Left lung (tissue), 10 donors: ENCODE results near the gene NLGN4Y. TPM values are rescaled to one million over a fixed set of nuclear protein-coding genes. Genes with fewer than 3 reads are reported as not detected.

ENCODE experiments used
- ATAC-seq: fragments of 200-7000 bp; cut with Tn5 transposase; one replicate; pipeline ENCODE4 v1.9.1; 2020; ENCODE audit warnings: moderate library complexity
- DNase-seq, 4 donors: peaks; one replicate each; pipeline ENCODE4 v3.0.0-alpha.2; 2013 to 2020
- H3K27ac ChIP-seq, 2 donors: fragments of 200-600 bp; sonication (generic) in 1 of 2; one replicate each; pipeline versions ENCODE4 v1.5.0 to v1.8.0; 2020 to 2021
- H3K27me3 ChIP-seq, 2 donors: fragments of 200-600 bp; sonication (generic) in 1 of 2; one replicate each; pipeline versions ENCODE4 v1.5.0 to v1.8.0; 2020 to 2021
- H3K36me3 ChIP-seq, 2 donors: fragments of 200-600 bp; sonication (generic) in 1 of 2; one replicate each; pipeline versions ENCODE4 v1.5.0 to v1.8.0; 2020 to 2021
- H3K4me1 ChIP-seq, 2 donors: fragments of 200-600 bp; one replicate each; pipeline ENCODE4 v1.8.0; 2021
- H3K4me3 ChIP-seq, 2 donors: fragments of 200-600 bp; sonication (generic) in 1 of 2; one replicate each; pipeline versions ENCODE4 v1.5.0 to v1.8.0; 2020 to 2021; ENCODE audit warnings: mild to moderate bottlenecking in 1 of 2
- H3K9me3 ChIP-seq, 2 donors: fragments of 200-600 bp; sonication (generic) in 1 of 2; one replicate each; pipeline versions ENCODE4 v1.5.0 to v1.8.0; 2020 to 2021
- CTCF ChIP-seq, 2 donors: fragments of 200-600 bp; sonication (generic) in 1 of 2; IDR thresholded peaks; one replicate each; pipeline versions ENCODE4 v1.5.0 to v1.8.0; 2021; ENCODE audit warnings: antibody characterized with exemption in 2 of 2
- intact Hi-C, 2 donors: fragments of 100-400 bp; cut with DNase I; formaldehyde crosslinking; loops; one replicate each; pipeline versions ENCODE4 v1.11.2 to v1.14.2; 2022
- polyA plus RNA-seq, 6 donors: library from polyadenylated mRNA; unstranded; fragments of 120-200 nt; gene quantifications; one replicate each; pipeline ENCODE4 v1.2.1, GENCODE V29; 2013; ENCODE audit not compliant: insufficient read length in 6 of 6
- total RNA-seq, 2 donors: library from RNA; stranded (reverse); fragmentation: NEBNext Ultra II Directional; extraction: Animal tissue kit (Norgen Biotek cat#: 25700); gene quantifications; one replicate each; pipeline ENCODE4 v1.2.1, GENCODE V29; 2021
- donor health status: DM: no; HTN: yes; CAD: no.
- donor health status: DM: no; HTN: no; CAD: no.

Gene NLGN4Y
- total and polyA plus RNA-seq, 8 donors, result 0.09 to 22.0 (median 3.2) TPM; not detected in 1

- no peak for DNase-seq
- TF ChIP-seq CTCF (IDR thresholded peaks at IDR 0.05), result no peak
- H3K4me1 ChIP-seq, result no peaks in the 10 kb centered on the region
- no peaks in the 10 kb centered on the region for H3K36me3 ChIP-seq
- no peak for ATAC-seq
- no peak overlapping the region for H3K4me3 ChIP-seq
- intact Hi-C loops, result no loop called here
- no peak overlapping the region for H3K27ac ChIP-seq
- H3K9me3 ChIP-seq, result no peaks in the 10 kb centered on the region
- no peaks in the 10 kb centered on the region for H3K27me3 ChIP-seq
Measured at GRCh38 chrY:14617625-14618024, 93.3 kb downstream of the NLGN4Y start.

- H3K27ac ChIP-seq, result no peak overlapping the region
- H3K27me3 ChIP-seq, result no peaks in the 10 kb centered on the region
- intact Hi-C loops, result no loop called here
- DNase-seq, result no peak
- no peaks in the 10 kb centered on the region for H3K4me1 ChIP-seq
- no peaks in the 10 kb centered on the region for H3K9me3 ChIP-seq
- no peak for ATAC-seq
- TF ChIP-seq CTCF (IDR thresholded peaks at IDR 0.05), result no peak
- no peak overlapping the region for H3K4me3 ChIP-seq
- H3K36me3 ChIP-seq, result no peaks in the 10 kb centered on the region
Measured at GRCh38 chrY:14618513-14618912, 94.2 kb downstream of the NLGN4Y start.

- Histone ChIP-seq H3K27me3 (no peaks in the 10 kb centered on the region), H3K27ac (no peak overlapping the region), H3K4me1 (no peaks in the 10 kb centered on the region), H3K9me3 (peaks cover 0 to 4% of the 10 kb centered on the region in 2 donors), H3K4me3 (no peak overlapping the region), H3K36me3 (no peaks in the 10 kb centered on the region)
- no peak for DNase-seq
- intact Hi-C loops, result no loop called here
- no peak for ATAC-seq
- no peak for TF ChIP-seq CTCF (IDR thresholded peaks at IDR 0.05)
Measured at GRCh38 chrY:14628208-14628607, 103.9 kb downstream of the NLGN4Y start.

- DNase-seq (no peak), ATAC-seq (no peak)
- no peaks in the 10 kb centered on the region for H3K27me3 ChIP-seq
- no peaks in the 10 kb centered on the region for H3K4me1 ChIP-seq
- intact Hi-C loops, result no loop called here
- peaks cover 0 to 4% of the 10 kb centered on the region in 2 donors for H3K9me3 ChIP-seq
- H3K36me3 ChIP-seq, result no peaks in the 10 kb centered on the region
- no peak for TF ChIP-seq CTCF (IDR thresholded peaks at IDR 0.05)
- H3K27ac ChIP-seq, result no peak overlapping the region
- H3K4me3 ChIP-seq, result no peak overlapping the region
Measured at GRCh38 chrY:14631676-14632075, 107.3 kb downstream of the NLGN4Y start.

GRCh38 chrY:14633718-14634117, 109.4 kb downstream of the NLGN4Y start:
- Histone ChIP-seq H3K9me3 (no peaks in the 10 kb centered on the region), H3K36me3 (no peaks in the 10 kb centered on the region), H3K4me1 (no peaks in the 10 kb centered on the region), H3K27me3 (no peaks in the 10 kb centered on the region), H3K27ac (no peak overlapping the region), H3K4me3 (no peak overlapping the region)
- no peak for TF ChIP-seq CTCF (IDR thresholded peaks at IDR 0.05)
- ATAC-seq (no peak), DNase-seq (no peak)
- intact Hi-C loops, result no loop called here
